Activated T-cell treated with anti-CD3 and anti-CD28 coated beads for 4 hours (primary cell): ENCODE data around the gene KRT33B.
"Not testable (repeated sequence)": the region's sequence is repeated elsewhere in the genome, so short reads cannot be mapped to it uniquely, and the experiment has no call there.

Experiments
- DNase-seq: peaks from one replicate; pipeline ENCODE4 v3.0.0-alpha.2; 2020

KRT33B gene

DNA sequence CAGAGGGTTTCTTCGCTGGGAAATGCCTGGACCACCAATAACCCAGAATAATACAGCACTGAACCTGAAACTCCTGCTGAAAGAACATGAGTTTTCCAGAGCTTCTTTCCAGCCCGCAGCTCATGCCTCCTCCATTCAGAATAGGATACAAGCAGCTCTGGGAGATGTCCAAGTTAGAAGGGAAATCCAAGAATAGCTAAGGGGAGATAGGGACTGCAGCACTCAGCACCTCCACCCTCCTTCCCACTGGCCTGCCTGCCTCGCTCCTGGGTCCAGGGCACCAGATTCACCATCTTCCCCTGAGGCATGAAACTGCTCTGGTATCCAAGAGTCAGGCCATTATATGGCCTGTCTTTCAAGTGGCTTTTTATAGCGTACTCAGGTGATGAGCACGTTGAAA, 23.7 kb upstream of the KRT33B start:
- DNase-seq = no peak

- DNase-seq = no peak
These were observed 22.7 kb upstream of the KRT33B start for GRCh38 chr17:41392278-41392677.

DNA sequence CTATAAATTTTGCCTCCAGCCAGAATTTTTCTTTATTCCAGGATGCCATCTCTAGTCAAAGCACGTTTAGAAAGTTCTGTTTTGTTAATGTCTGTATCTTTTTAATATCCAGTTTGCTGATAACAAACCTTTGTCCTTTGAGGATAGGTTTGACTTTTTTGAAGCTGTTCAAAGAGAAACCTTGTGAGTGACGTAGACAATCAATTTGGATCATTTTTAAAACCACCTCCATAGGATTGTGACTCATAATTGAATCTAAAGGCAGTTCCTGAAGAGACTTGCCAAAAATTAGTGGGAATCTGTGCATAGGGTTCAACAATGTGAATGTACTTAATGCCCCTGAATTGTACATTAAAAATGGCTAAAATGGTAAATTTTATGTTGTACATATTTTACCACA, 21.9 kb upstream of the KRT33B start:
- no peak for DNase-seq

DNA sequence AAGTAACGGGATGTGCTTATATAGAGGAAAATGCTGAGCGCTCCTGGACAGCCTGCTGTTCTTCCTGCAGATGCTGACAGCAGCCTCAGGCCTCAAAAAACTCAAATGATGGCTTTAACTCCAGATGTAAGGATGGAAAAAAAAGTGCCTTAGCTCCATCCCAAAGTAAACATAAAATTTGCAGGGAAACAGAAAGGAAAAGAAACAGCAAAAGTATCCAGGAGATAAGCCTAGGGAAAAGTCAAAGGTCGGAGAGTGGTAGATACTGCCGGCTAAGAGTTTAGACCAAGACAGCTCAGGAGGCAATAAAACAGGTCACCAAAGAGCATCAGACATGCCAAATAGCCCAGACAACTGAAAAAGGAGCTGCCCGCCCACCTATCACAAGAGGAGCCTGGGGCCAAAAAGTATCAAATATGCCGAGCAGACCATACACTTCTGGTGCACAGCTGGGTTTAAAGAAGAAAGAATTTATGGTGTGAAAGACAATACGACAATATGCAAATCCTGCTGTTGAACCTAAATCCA, 20.9 kb upstream of the KRT33B start:
- DNase-seq = no peak

GRCh38 chr17:41387670-41388069, 18.1 kb upstream of the KRT33B start:
- no peak for DNase-seq

GRCh38 chr17:41386227-41386626, 16.6 kb upstream of the KRT33B start:
- no peak for DNase-seq

- DNase-seq = no peak
These were observed 14.1 kb upstream of the KRT33B start for GRCh38 chr17:41383690-41384089.

DNA sequence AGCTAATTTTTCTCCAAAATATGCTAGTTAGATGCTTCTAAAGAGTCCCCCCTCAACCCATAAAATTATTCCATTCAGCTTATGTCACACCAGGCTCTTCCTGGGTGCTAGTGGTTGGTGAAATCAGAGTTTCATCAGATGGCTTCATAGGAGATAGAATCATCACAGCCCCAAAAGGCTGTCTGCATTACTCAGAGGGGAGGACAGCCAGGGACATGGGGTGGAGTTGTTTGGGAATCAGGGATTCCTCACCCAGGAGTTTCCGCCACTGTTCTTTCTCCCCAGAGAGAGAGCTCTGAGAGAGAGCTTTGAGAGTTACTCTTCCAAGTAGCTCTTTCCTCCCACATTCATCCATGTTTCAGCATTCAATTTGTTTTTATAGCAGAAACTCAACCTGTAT, 12.8 kb upstream of the KRT33B start:
- no peak for DNase-seq

GRCh38 chr17:41381943-41382342, 12.3 kb upstream of the KRT33B start, which contains the start of gene KRT34:
TSS of gene KRT34 (minus strand) at chr17:41382306. CDS start at chr17:41382246, 60 bp downstream.
- DNase-seq = not testable (repeated sequence)

GRCh38 chr17:41380091-41380490, 10.5 kb upstream of the KRT33B start:
- DNase-seq = not testable (repeated sequence)

- no peak for DNase-seq
These were observed 7.9 kb upstream of the KRT33B start for GRCh38 chr17:41377546-41377945.

GRCh38 chr17:41369023-41369422, 590 bp downstream of the KRT33B start:
- DNase-seq = no peak

DNA sequence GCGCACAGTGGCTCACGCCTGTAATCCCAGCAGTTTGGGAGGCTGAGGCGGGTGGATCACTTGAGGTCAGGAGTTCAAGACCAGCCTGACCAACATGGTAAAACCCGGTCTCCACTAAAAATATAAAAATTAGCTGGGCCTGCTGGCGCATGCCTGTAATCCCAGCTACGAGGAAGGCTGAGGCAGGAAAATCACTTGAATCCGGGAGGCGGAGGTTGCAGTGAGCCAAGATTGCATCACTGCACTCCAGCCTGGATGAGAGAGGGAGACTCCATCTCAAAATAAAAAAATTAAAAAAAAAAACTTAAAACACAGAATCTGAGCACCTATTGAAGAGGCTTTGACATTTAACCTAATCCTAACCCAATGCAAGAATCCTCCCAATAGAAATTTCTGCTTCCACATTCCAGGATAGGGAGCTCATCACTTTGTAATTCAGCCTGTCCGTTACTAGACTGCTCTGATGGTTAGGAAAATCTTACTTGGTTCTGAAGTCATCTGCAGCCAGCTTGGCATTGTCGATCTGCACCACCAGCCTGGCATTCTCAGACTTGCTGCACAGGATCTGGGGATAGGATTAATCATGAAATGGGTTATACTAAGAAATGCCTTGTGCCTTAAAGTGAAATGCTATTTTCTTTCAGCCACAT, 2.1 kb downstream of the KRT33B start:
- no peak for DNase-seq

DNA sequence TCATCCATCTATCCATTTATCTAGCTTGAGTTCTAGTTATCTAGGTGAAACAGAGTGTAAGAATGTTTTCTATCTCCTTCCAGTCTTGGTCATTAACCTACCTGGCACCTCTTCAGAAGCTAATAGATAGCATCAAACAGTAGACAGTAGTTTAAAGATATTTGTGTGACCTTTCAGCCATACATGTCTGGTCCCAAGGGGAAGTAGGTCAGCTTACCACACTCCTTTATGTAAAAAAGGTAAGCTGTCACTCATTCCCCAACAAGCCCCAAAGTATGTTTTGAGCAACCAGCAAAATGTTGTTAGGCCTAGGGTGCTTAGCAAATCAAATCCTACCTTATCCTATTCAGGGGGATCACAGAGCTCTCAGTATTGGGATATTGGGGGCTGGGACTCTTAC, 3.5 kb downstream of the KRT33B start:
- DNase-seq = no peak

DNA sequence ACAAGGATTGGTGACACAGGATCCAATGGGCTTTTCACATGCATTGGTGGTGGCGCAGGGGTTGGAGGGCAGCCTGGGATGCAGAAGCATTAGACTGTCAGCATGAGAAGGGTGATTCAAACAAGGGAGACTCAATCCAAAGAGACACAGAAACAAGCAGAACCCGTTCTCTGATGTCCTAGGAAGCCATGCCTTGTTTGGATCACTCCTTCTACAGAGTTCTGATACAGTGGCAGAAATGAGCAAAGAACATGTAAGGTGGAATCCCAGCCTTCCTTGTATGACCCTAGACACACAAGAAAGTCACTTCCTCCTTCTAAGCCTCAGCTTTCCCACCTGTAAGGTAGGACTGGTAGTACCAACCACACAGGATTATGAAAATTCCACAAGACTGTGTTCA, 5.7 kb downstream of the KRT33B start:
- DNase-seq = no peak

DNA sequence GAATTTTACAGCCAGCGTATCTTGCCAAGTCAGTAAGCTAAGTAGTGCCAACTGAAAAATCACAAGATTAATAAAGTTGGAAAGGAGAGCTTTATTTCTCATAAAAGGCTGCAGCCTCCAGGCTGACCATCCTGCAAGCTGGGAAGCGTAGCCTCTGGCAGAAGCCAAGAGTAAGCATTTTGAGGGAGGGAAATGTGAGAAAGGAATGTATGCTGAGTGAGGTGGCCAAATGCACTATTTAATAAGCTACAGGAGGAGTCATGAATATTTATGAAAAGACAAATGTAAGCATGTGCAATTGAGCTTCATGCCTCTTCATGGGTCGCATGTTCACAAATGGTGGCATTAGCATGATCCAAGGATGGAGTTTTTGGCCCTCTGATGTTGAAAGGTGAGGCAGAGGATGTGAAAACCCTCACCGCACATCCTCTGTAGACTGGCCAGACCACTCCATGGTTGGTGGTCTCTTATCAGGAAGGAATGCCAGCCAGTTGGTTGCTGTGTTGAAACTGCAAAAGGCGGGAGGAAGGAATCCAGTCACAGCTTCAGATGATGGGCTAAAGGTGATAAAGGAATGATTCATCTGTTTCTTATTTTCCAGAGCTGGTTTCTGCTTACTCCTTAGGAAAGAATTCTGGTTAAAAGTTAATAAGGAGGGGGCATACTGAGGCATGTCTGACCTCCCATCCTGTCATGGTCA, 9.2 kb downstream of the KRT33B start:
- DNase-seq = no peak

GRCh38 chr17:41354536-41354935, 15.1 kb downstream of the KRT33B start:
- no peak for DNase-seq

DNA sequence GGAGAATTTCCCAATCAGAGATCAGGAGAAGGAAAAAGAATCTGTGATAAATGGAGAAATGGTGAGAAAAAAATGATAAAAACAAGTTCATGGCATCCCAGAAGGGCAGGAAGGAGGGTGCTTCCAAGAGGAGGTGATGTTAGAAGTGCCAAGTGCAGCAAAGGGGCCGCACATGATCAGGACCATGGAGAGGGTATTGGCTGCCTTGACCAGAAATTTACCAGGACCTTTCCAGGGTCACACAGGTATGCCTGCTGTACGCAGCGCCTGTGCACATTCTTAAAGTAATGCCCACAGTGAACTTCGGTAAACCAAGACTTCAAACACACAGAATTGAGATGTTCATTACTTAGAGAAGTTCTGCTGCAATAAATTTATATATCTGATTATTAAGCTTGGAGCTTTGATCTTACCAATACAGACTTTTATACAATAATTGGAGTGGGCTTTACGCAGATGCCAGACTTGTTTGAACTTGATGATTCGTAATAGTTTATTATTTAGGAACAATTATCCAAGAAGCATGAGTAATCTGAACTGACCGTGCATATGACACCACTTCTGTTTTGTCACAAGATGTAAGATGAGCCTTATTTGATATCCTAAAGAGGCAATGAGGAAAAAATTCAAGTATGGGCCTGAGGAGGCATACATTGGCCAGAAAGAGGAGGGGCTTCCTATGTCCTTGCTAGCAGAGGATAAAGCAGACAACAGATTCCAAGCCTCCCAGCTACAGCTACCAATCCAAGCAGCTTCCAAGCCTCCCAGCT, 16.8 kb downstream of the KRT33B start:
- DNase-seq = no peak

GRCh38 chr17:41351177-41351576, 18.4 kb downstream of the KRT33B start:
- no peak for DNase-seq

DNA sequence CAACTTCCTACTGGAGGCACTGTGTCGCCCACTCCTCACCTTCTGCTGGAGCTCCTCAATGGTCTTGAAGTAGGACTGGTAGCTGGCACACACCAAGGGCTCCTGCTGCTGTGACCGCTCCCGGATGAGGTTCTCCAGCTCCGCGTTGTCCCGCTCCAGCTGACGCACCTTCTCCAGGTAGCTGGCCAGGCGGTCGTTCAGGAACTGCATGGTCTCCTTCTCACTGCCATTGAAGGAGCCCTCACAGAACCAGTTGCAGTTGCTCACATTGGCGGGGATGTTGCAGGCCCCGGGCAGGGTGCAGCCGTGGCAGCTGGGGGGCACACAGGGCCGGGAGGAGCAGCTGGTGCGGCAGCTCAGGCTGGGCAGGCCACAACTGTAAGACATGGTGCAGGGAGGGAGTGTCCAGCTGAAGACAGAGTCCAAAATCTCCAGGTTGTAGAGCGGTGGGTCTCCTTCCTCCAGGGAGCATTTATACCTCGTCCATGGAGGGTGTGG, 19.2 kb downstream of the KRT33B start, which contains the start of gene KRT33A:
TSS of gene KRT33A (minus strand) at position 448 of the 498 bp plus-strand sequence. CDS start at position 387, 61 bp downstream.
- not testable (repeated sequence) for DNase-seq

GRCh38 chr17:41347869-41348760, 21.5 kb downstream of the KRT33B start:
- DNase-seq = no peak

- not testable (repeated sequence) for DNase-seq
These were observed 23.2 kb downstream of the KRT33B start for GRCh38 chr17:41346421-41346820.
